ENCODE measurements around the gene AAK1. TPM values are rescaled to one million over a fixed set of nuclear protein-coding genes. Genes with fewer than 3 reads are reported as not detected.

AAK1 gene
- total RNA-seq, 1 donor from 2014 or later, result 72.6 TPM

DNA sequence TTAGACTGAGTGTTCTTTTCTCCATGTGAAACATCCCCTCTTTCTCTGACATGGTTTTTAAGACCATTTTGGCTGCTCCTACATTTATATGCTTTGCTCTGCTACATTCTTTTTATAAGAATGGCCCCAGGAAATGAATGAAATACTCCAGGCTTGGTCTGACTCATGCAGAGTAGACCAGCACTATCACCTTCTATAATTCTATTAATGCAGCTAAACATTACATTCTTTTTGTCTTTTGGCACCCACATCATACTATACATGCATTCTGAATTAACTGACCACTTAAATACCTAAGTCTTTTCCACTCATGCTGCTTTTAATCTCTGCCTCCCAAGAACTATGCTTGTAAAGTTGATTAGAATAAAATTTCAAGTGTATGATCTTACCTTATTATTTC lies 94.1 kb downstream of the AAK1 start:
- Histone ChIP-seq H3K4me3 (no peak overlapping the region), H3K4me1 (peaks cover 9% of the 10 kb centered on the region), H3K27me3 (no peaks in the 10 kb centered on the region), H3K36me3 (peaks cover 4% of the 10 kb centered on the region), H3K27ac (no peak overlapping the region), H3K9me3 (peaks cover 7% of the 10 kb centered on the region)
- TF ChIP-seq, protein P1, sequence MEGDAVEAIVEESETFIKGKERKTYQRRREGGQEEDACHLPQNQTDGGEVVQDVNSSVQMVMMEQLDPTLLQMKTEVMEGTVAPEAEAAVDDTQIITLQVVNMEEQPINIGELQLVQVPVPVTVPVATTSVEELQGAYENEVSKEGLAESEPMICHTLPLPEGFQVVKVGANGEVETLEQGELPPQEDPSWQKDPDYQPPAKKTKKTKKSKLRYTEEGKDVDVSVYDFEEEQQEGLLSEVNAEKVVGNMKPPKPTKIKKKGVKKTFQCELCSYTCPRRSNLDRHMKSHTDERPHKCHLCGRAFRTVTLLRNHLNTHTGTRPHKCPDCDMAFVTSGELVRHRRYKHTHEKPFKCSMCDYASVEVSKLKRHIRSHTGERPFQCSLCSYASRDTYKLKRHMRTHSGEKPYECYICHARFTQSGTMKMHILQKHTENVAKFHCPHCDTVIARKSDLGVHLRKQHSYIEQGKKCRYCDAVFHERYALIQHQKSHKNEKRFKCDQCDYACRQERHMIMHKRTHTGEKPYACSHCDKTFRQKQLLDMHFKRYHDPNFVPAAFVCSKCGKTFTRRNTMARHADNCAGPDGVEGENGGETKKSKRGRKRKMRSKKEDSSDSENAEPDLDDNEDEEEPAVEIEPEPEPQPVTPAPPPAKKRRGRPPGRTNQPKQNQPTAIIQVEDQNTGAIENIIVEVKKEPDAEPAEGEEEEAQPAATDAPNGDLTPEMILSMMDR (IDR thresholded peaks at IDR 0.05), result no peak
- intact Hi-C loops (cut with DNase I), result no loop called here
- ATAC-seq (no peak), DNase-seq (no peak)

DNA sequence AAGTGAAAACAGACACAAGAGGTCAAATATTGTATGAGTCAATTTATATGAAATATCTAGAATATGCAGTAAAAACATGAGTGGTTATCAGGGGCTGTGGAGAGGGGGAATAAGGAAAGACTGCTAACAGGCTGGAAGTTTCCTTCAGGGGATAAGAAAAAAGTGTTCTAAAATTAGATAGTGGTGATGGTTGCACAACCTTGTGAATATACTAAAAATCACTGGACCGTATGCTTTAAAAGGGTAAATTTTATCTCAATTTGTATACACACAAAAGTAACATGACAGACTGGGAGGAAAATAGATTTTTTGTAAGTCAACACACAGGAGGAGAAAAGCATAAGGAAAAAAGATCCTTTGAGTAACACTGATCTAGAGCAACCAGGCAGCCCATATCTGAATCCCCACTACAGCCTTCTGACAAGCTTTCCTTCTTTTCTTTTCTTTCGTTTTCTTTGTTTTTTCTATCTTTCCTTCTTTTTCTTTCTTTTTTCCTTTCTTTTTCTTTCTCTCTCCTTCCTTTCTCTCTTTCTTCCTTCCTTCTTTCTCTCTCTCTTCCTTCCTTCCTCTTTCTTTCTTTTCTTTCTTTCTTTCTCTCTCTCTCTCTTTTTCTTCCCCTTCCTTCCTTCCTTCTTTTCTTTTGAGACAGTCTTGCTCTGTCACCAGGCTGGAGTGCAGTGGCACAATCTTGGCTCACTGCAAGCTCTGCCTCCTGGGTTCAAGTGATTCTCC lies 95.4 kb downstream of the AAK1 start:
- H3K4me3 ChIP-seq, result no peak overlapping the region
- intact Hi-C loops (cut with DNase I), result no loop called here
- peaks cover 7% of the 10 kb centered on the region for H3K4me1 ChIP-seq
- DNase-seq, result no peak
- ATAC-seq, result no peak
- H3K36me3 ChIP-seq, result peaks cover 11% of the 10 kb centered on the region
- H3K27me3 ChIP-seq, result no peaks in the 10 kb centered on the region
- no peak overlapping the region for H3K27ac ChIP-seq
- peaks cover 7% of the 10 kb centered on the region for H3K9me3 ChIP-seq
- TF ChIP-seq, protein P1 (IDR thresholded peaks at IDR 0.05), result no peak

DNA sequence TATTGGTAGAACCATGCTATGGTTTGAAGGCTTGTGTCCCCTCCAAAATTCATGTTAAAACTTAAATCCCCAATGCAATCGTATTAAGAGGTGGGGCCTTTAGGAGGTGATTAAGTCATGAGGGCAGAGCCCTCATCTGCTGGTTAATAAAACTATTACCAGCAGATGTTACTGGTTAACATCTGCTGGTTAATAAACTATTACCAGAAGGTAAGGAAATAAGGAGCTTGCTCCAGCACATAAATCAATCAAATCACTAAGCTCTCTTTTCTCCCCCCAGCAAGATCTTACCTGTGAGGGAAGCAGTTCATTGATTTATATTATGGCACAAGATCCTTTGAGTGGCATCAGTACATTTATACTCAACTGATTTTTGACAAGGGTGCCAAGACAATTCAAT lies 96.9 kb downstream of the AAK1 start:
- TF ChIP-seq, protein P1 (IDR thresholded peaks at IDR 0.05), result no peak
- Histone ChIP-seq H3K36me3 (peaks cover 26% of the 10 kb centered on the region), H3K27ac (no peak overlapping the region), H3K9me3 (peaks cover 7% of the 10 kb centered on the region), H3K4me1 (peaks cover 7% of the 10 kb centered on the region), H3K27me3 (no peaks in the 10 kb centered on the region), H3K4me3 (no peak overlapping the region)
- ATAC-seq (no peak), DNase-seq (no peak)
- intact Hi-C loops (cut with DNase I), result no loop called here

DNA sequence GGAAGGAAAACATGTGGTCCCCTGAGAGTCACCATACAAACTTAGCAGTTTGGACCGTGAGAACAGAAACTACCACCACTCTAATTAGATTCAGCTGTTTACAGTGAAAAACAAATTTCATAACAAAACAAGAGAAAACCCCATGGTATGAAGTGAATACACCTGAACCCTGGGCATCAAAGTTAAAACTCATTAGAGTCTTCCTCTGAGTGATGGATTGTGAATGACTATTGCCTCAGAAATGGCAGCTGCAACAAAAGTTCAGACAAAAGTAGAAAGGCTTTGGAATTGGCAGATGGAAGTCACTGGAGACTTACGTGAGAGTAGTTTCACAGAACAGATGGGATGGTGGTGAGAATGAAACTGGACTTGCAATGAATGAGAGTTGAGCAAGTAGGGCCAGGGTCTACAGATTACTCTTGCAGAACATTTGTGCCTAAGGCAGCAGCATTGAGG lies 98.0 kb downstream of the AAK1 start:
- H3K9me3 ChIP-seq, result peaks cover 7% of the 10 kb centered on the region
- peaks cover 38% of the 10 kb centered on the region for H3K36me3 ChIP-seq
- TF ChIP-seq, protein P1 (IDR thresholded peaks at IDR 0.05), result no peak
- ATAC-seq (no peak), DNase-seq (no peak)
- peaks cover 7% of the 10 kb centered on the region for H3K4me1 ChIP-seq
- H3K4me3 ChIP-seq, result no peak overlapping the region
- intact Hi-C loops (cut with DNase I), result no loop called here
- no peak overlapping the region for H3K27ac ChIP-seq
- H3K27me3 ChIP-seq, result no peaks in the 10 kb centered on the region

DNA sequence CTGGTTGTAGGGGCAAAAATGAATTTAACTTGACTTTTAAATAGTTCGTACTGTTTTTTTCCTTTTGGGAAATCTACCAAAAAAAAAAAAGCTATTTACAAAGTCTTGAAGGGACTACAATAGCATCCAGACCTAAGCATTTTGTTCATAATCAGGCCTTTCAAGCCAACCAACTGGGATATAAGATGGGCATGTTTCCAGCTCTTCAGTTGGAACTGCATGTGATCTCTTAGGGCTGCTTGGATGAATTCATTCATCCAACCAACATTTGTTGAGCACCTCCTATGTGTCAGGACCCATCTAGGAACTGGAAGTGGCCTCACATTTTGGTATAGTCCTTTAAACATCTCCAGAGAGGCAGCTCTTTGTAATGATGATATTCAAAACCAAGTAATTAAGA lies 98.6 kb downstream of the AAK1 start:
- DNase-seq (no peak), ATAC-seq (no peak)
- Histone ChIP-seq H3K36me3 (peaks cover 40% of the 10 kb centered on the region), H3K4me3 (no peak overlapping the region), H3K9me3 (peaks cover 7% of the 10 kb centered on the region), H3K27me3 (no peaks in the 10 kb centered on the region), H3K4me1 (peaks cover 7% of the 10 kb centered on the region), H3K27ac (no peak overlapping the region)
- TF ChIP-seq, protein P1 (IDR thresholded peaks at IDR 0.05), result no peak
- intact Hi-C loops (cut with DNase I), result no loop called here

All from upper lobe of right lung (tissue), 1 donor.